ENCODE results near the gene TRIB2.
"Not testable (repeated sequence)": the region's sequence is repeated elsewhere in the genome, so short reads cannot be mapped to it uniquely, and the experiment has no call there.

The TRIB2 gene

GRCh38 chr2:12716282-12717190 is at the start of gene TRIB2:
TSS of gene TRIB2 (plus strand) at chr2:12716936. CDS start at chr2:12718308, 1,372 bp downstream.
- DNase-seq: peak; percentile 84 to 93

DNA sequence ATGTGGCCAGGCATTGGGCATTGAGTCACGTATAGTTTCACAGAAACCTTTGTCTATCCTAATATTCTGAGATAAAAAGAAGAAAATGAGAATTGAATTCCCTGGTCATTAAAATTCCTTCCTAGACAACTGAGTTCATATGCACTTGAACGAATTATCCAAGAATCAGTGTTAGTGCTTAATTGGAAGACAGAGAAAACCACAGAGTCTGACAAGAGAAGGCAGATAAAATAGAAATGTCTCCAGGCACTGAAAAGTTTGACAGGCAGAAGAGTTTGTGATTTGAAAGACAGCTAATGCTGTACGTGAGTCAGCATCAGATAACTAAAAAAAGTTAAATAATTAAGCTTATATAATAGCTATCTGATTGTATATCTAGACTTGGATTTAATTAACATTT is 47.7 kb upstream of the TRIB2 start:
- no peak for DNase-seq

GRCh38 chr2:12672711-12673315 is 43.9 kb upstream of the TRIB2 start:
- DNase-seq: no peak

DNA sequence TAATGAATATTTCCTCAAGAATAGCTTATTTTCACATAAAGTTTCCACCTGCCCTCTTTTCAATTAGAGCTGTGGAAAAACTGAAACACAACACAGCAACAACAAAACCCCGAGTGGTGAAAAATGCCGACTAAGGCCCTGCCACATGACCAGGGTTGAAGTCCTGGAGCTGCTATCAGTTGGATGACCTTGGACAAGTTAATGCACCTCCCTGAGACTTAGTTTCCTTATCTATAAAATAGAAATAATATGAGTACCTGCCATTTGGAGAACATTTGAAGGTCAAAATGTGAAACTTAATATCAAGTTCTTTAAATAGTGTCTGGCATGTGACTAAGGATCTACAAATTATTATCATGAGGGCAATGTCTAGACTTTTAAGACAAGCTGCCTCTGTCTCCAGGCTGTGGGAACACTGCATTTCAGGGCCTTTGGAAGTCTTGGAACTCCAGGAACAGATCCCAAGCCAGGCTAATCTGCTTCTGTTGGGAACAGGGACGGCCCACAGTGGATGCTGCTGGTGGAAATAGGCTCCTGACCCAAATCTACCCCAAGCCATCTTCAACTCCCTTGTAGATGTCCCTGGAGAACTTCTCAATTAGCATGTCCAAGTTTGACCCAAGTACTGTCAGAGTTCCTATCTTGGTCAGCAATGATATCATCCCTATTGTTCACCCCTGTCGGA is 42.0 kb upstream of the TRIB2 start:
- DNase-seq: no peak

- DNase-seq: no peak
These were observed 41.4 kb upstream of the TRIB2 start for GRCh38 chr2:12675352-12675795.

GRCh38 chr2:12675801-12676200 is 40.9 kb upstream of the TRIB2 start:
- no peak for DNase-seq

- no peak for DNase-seq
These were observed 40.0 kb upstream of the TRIB2 start for GRCh38 chr2:12676771-12677170.

DNA sequence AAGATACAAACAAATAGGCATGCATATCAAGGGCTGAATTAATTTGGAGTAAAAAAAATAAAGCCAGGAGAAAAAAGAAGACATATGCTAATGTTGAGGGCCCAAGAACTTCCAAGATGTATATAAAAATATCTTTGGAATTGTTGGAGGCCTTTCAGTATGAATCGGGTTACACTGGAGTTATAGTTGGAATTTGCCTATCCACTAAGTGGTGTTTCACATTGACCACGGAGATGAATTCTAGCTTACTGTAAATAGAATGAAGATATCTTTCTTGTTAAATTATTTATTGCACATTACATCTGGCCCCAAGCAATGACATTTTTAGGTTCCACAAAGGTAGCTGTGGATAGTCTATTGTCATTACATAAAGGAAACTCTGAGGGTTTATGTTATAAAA is 38.5 kb upstream of the TRIB2 start:
- no peak for DNase-seq

- DNase-seq: no peak
These were observed 37.1 kb upstream of the TRIB2 start for GRCh38 chr2:12679550-12680072.

DNA sequence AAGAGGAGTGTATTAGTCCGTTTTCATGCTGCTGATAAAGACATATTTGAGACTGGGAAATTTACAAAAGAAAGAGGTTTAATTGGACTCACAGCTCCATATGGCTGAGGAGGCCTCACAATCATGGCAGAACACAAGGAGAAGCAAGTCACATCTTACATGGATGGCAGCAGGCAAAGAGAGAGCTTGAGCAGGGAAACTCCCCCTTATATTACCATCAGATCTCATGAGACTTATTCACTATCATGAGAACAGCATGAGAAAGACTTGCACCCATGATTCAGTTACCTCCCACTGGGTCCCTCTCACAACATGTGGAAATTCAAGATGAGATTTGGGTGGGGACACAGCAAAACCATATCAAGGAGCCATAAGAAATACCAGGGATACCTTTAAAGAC is 36.6 kb upstream of the TRIB2 start:
- DNase-seq: not testable (repeated sequence)

- DNase-seq: no peak
These were observed 34.7 kb upstream of the TRIB2 start for GRCh38 chr2:12682017-12682416.

- DNase-seq: no peak
These were observed 33.2 kb upstream of the TRIB2 start for GRCh38 chr2:12683457-12684100.

GRCh38 chr2:12684471-12684936 is 32.2 kb upstream of the TRIB2 start:
- DNase-seq: peak in 1 of 2 donors; percentile 9

GRCh38 chr2:12685145-12685544 is 31.6 kb upstream of the TRIB2 start:
- DNase-seq: no peak

GRCh38 chr2:12685956-12686355 is 30.8 kb upstream of the TRIB2 start:
- no peak for DNase-seq

DNA sequence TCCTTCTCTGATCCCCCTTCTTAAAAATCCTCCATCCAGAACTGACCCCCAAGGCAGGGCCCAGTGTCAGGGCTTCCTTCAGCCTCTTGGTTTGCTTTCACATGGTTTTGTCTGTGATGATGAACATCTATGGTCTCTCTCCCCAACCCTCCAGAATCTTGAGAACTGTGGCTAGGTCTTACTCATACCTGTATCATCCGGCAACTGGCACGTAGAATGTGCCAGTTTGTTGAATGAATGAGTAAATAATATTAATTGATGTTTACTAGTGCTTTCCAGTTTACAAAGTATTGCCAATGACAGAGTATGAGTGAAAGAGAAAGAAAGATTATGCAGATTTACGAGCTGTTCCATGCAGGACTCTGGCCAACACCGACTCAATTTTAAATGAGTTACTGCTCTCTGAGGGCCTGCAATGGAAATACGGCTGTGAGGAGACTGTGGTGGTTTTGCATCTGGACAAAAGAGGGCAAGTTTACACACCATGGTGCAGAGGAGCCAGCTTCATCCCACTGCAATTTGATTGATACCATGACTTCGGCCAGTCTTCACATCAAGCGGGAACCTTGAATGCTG is 29.9 kb upstream of the TRIB2 start:
- no peak for DNase-seq

GRCh38 chr2:12688091-12688490 is 28.6 kb upstream of the TRIB2 start:
- no peak for DNase-seq

GRCh38 chr2:12688893-12689292 is 27.8 kb upstream of the TRIB2 start:
- DNase-seq: no peak

DNA sequence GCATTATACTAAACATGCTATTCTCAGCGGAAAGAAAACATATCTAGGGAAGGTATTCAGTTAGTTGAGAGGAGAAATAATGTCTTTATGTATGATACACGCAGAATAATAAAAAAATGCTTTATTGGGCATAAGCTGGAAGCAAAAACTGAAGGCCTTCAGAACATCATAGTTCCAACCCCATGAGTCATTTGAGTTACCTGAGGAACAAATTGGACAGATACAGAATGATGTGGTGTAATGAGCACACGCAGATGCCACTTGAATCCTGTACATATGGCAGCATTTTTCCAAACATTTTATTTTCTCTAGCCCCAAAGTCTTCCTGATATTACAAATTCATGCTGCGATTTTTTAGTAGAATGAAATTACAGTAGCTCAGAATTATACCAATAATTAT is 23.2 kb upstream of the TRIB2 start:
- DNase-seq: no peak

GRCh38 chr2:12694990-12695774 is 21.6 kb upstream of the TRIB2 start:
- no peak for DNase-seq

DNA sequence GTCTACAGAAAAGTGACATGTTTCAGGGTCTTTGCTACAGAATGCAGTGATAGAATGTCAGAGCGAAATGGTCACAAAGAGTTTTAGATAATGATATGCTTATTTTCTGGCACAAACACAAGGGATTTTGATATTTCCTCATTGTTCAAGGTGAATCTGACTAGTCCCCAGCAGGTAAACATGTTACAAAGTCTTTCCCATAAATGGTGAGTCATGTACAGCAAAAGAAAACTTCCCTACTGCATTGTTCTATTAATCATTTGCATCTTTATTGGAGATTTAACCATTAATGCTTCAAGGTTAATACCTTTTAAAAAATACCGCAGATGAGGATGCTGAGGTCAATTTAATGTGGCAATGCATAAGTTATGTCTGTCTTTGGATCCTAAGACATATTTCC is 19.1 kb upstream of the TRIB2 start:
- DNase-seq: no peak

GRCh38 chr2:12700989-12701388 is 15.7 kb upstream of the TRIB2 start:
- no peak for DNase-seq
